Stimulated activated CD4-positive, alpha-beta T cell treated with anti-CD3 and anti-CD28 coated beads, Interleukin-12 subunit alpha, Interleukin-12 subunit beta, amount 100 ng/mL, for 48 hours (primary cell): ENCODE measurements around the gene ASPSCR1.

Source experiments
- DNase-seq, 3 donors: peaks; one replicate each; pipeline ENCODE4 v3.0.0-alpha.2; 2020; ENCODE audit warnings: low read depth in 2 of 3, low spot score in 1 of 3

Gene ASPSCR1

GRCh38 chr17:82022310-82022980 lies 45.0 kb downstream of the ASPSCR1 start, which contains the start of gene CENPX:
TSS of gene CENPX (minus strand) at chr17:82022878. CDS start at chr17:82022861, 17 bp downstream.
- DNase-seq = peak in 1 of 3 donors; percentile 15

- DNase-seq = peak; percentile 99 to 100 (median 100)
These were observed 45.6 kb downstream of the ASPSCR1 start, which contains the start of gene LRRC45 for GRCh38 chr17:82022981-82023446. TSS of gene LRRC45 (plus strand) at chr17:82023305. CDS start at chr17:82023644, 339 bp downstream.

GRCh38 chr17:82023447-82024241 lies 46.2 kb downstream of the ASPSCR1 start:
- no peak for DNase-seq

GRCh38 chr17:82024859-82025258 lies 47.4 kb downstream of the ASPSCR1 start:
- no peak for DNase-seq

- DNase-seq = no peak
These were observed 48.1 kb downstream of the ASPSCR1 start for GRCh38 chr17:82025401-82026107.

GRCh38 chr17:82028246-82028645 lies 50.8 kb downstream of the ASPSCR1 start:
- no peak for DNase-seq

- no peak for DNase-seq
These were observed 51.5 kb downstream of the ASPSCR1 start for GRCh38 chr17:82028966-82029365.

- no peak for DNase-seq
These were observed 52.0 kb downstream of the ASPSCR1 start for GRCh38 chr17:82029391-82029790.

GRCh38 chr17:82029990-82030469 lies 52.6 kb downstream of the ASPSCR1 start:
- DNase-seq = no peak

- peak; percentile 70 to 84 (median 82) for DNase-seq
These were observed 53.3 kb downstream of the ASPSCR1 start for GRCh38 chr17:82030470-82031302.

GRCh38 chr17:82031303-82031884 lies 54.0 kb downstream of the ASPSCR1 start, which contains the start of gene RAC3:
TSS of gene RAC3 (plus strand) at chr17:82031678. CDS start at chr17:82031762, 84 bp downstream.
- DNase-seq = no peak

- no peak for DNase-seq
These were observed 54.6 kb downstream of the ASPSCR1 start for GRCh38 chr17:82031885-82032627.

- no peak for DNase-seq
These were observed 56.1 kb downstream of the ASPSCR1 start for GRCh38 chr17:82033359-82034085.

- no peak for DNase-seq
These were observed 57.1 kb downstream of the ASPSCR1 start for GRCh38 chr17:82034371-82035011.

GRCh38 chr17:82035488-82035887 lies 58.1 kb downstream of the ASPSCR1 start:
- DNase-seq = no peak

GRCh38 chr17:82035956-82036633 lies 58.7 kb downstream of the ASPSCR1 start:
- no peak for DNase-seq

GRCh38 chr17:82036634-82037091 lies 59.2 kb downstream of the ASPSCR1 start:
- DNase-seq = no peak
